Prostate gland (tissue), 2 donors: ENCODE data around the gene SOX9.

Experiments
- POLR2A ChIP-seq: fragments of 450-650 bp; IDR thresholded peaks from one replicate; pipeline ENCODE4 v1.6.1; 2016; ENCODE audit warnings: antibody characterized with exemption, mild to moderate bottlenecking
- TF ChIP-seq, protein P1 (sequence below), 4 experiments: fragments of 200-600 bp in 2 of 4; fragments of 450-650 bp in 2 of 4; sonication (generic) in 2 of 4; IDR thresholded peaks; 1 replicate in 3 of 4; 2 replicates in 1 of 4; pipeline ENCODE4 v1.5.1; 2016 to 2019; ENCODE audit warnings: antibody characterized with exemption in 4 of 4, mild to moderate bottlenecking in 2 of 4, moderate library complexity in 2 of 4

DNA sequence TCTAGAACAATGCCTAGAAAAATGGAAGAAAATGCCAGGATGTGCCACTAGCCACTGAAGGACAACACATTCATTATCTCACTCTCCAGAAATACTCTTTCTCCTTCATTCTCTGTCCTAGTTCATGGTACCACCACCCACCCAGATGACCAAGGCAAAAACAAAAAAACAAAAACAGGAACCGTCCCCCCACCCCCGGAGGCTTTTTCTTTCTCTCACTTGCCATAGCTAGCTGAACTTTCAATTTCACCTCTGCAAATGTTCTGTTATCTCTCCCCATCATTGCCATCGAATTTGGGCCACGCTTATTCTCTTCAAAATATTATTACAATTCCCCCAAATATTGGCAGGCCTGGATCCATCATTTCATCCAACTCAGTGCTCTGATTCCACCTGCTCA, 49.0 kb downstream of the SOX9 start:
- no peak for TF ChIP-seq POLR2A
- TF ChIP-seq, protein P1, sequence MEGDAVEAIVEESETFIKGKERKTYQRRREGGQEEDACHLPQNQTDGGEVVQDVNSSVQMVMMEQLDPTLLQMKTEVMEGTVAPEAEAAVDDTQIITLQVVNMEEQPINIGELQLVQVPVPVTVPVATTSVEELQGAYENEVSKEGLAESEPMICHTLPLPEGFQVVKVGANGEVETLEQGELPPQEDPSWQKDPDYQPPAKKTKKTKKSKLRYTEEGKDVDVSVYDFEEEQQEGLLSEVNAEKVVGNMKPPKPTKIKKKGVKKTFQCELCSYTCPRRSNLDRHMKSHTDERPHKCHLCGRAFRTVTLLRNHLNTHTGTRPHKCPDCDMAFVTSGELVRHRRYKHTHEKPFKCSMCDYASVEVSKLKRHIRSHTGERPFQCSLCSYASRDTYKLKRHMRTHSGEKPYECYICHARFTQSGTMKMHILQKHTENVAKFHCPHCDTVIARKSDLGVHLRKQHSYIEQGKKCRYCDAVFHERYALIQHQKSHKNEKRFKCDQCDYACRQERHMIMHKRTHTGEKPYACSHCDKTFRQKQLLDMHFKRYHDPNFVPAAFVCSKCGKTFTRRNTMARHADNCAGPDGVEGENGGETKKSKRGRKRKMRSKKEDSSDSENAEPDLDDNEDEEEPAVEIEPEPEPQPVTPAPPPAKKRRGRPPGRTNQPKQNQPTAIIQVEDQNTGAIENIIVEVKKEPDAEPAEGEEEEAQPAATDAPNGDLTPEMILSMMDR (IDR thresholded peaks at IDR 0.05): no peak
